Stimulated activated CD8-positive, alpha-beta memory T cell treated with anti-CD3 and anti-CD28 coated beads, Interleukin-12 subunit alpha, Interleukin-12 subunit beta, amount 100 ng/mL, for 24 hours (primary cell): ENCODE measurements around the gene SOX8.

Experiments used
- DNase-seq: peaks from one replicate; pipeline ENCODE4 v3.0.0-alpha.2; 2020; ENCODE audit errors: extremely low read depth

The SOX8 gene

GRCh38 chr16:972316-973002 is 9.1 kb upstream of the SOX8 start:
- no peak for DNase-seq

DNA sequence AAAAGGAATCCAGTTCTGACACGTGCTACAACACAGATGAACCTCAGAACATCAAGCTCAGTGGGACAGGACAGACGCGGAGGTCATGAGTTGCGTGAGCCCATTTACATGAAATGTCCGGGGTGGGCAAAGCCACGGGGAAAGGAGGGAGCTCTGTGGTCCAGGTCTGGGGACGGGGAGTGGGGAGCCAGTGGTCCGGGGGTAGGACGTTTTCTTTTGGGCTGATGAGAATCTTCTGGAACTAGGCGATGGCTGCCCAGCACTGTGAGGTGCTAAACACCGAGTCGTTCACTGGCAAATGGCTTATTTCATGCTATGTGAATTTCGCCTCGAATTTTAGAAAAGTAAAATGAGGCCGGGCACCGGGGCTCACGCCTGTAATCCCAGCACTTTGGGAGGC is 8.2 kb upstream of the SOX8 start:
- no peak for DNase-seq

DNA sequence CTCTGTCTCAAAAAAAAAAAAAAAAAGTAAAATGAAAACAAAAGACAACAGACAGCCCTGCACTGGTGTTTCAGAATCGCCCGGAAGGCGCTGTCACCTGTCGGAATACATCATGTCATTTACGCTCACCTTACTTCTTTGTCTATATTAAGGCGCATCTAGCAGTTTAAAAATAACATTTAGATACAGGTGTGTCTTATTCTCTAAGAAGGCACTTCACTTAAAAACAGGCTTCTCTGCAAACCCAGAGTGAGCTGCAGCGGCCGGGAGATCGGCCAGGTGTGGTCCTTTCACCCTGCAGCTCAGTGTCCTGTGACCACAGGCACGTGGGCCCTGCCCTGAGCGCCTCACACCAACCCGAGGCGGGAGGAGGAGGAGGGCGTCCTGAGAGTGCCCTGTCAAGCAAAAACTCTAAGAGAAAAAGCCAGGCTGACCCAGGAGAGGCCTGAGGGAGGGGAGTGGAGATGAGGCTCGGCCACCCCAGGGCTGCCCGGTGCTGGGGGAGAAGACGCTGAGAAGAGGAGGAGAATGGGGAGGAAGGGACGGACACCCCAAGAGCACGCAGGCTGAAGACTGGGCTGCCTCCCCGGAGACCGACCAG is 7.5 kb upstream of the SOX8 start:
- no peak for DNase-seq

GRCh38 chr16:974611-975261 is 6.8 kb upstream of the SOX8 start:
- DNase-seq: no peak

GRCh38 chr16:975291-975690 is 6.3 kb upstream of the SOX8 start:
- no peak for DNase-seq

- DNase-seq: no peak
Observed at GRCh38 chr16:976389-976931, 5.1 kb upstream of the SOX8 start.

GRCh38 chr16:977081-977701 is 4.4 kb upstream of the SOX8 start:
- DNase-seq: no peak

DNA sequence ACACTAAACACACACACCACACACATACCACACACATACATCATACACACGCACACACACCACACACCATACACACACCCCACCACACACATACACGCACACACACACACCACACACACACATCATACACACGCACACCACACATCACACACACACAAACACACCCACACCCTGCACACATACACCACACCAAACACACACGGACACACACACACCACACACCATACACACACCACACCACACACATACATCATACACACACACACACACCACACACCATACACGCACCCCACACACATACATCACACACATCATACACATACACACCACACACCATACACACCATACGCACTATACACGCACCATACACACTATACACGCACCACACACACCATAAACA is 3.7 kb upstream of the SOX8 start:
- DNase-seq: no peak

DNA sequence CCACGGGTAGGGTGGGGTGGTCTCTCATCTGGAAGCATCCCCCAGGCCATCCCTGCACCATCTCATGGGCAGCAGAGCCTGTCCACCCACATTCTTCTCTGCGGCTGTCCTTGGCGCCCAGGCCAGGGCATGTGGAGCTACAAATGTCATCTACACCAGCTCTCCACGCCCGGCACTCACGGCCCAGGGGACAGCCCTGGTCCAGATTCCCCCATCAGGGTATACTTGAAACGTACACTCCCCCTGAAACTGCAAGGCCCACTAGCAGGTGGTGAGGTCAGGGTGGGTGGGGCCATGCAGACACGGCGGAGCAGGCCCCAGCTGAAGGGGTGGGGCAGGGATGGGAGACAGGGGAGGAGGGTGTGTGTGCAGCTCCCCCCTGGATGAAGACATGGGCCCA is 3.2 kb upstream of the SOX8 start:
- no peak for DNase-seq

DNA sequence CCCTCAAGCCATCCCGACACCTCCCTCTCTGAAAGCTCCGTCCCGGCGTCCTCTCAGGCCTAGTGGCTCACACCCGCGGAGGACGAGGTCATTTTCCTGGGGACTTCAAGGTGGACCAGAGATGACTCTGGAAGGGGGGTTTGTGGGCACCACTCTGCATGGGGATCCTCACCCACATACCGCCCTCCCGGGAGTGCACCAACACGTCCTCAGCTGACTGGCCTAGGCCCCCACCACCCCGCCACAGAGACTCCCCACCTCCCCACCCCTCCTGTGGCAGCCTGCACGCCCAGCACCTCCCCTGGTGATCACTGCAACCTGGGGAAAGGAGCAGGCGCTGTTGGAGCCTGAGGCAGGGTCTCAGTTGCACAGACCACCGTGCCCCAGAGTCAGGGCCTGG is 2.4 kb upstream of the SOX8 start:
- DNase-seq: no peak

GRCh38 chr16:979859-980594 is 1.5 kb upstream of the SOX8 start:
- no peak for DNase-seq

- DNase-seq: no peak
Observed at GRCh38 chr16:980595-980854, 1.0 kb upstream of the SOX8 start.

GRCh38 chr16:982145-983043 is 824 bp downstream of the SOX8 start:
- no peak for DNase-seq

GRCh38 chr16:983044-984030 is 1.8 kb downstream of the SOX8 start:
- DNase-seq: no peak

- DNase-seq: no peak
Observed at GRCh38 chr16:984121-984694, 2.6 kb downstream of the SOX8 start.

- DNase-seq: no peak
Observed at GRCh38 chr16:984736-985636, 3.4 kb downstream of the SOX8 start.

DNA sequence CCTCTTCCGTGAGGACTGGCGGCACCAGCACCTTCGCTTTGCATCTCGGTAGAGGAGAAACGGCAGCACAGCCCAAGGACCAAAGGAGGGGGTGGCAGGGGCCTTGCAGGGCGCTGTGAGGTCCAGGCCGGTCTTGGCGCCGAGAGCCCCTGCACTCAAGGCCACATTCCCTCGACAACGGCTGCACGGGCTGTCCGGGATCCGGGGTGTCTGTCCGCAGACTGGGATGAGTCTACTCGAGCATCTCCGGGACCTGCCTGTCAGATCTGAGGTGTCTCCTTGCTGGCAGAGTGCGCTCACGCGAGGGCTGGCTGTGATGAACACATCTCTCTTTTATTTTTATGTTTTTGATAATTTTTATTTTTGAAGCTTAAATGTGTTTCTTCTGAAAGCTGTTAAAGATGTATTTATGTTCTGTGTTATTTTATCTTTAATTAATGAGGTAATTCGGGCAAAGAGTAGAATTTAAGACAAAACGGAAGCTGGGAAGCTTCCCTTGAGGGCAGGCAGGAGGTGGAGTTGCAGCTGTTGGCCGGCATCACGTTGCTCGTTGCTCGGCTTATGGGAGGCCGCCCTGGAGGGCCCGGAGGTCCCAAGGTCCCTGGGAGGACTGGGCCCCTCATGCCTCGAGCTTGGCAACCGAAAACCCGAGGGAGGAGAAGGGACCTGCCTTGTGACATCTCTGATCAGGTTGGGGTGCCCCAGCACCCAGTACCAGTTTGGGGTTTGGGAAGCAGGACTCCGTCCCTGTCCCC is 4.3 kb downstream of the SOX8 start:
- DNase-seq: no peak

- no peak for DNase-seq
Observed at GRCh38 chr16:986411-986810, 4.8 kb downstream of the SOX8 start.
